GM19452 (cell line): ENCODE measurements around the gene RMND5B.

Experiments used
- ATAC-seq: cut with Tn5 transposase; IDR thresholded peaks from one replicate; pipeline ENCODE4 v1.9.1; 2021; ENCODE audit not compliant: unreplicated experiment

Gene RMND5B

DNA sequence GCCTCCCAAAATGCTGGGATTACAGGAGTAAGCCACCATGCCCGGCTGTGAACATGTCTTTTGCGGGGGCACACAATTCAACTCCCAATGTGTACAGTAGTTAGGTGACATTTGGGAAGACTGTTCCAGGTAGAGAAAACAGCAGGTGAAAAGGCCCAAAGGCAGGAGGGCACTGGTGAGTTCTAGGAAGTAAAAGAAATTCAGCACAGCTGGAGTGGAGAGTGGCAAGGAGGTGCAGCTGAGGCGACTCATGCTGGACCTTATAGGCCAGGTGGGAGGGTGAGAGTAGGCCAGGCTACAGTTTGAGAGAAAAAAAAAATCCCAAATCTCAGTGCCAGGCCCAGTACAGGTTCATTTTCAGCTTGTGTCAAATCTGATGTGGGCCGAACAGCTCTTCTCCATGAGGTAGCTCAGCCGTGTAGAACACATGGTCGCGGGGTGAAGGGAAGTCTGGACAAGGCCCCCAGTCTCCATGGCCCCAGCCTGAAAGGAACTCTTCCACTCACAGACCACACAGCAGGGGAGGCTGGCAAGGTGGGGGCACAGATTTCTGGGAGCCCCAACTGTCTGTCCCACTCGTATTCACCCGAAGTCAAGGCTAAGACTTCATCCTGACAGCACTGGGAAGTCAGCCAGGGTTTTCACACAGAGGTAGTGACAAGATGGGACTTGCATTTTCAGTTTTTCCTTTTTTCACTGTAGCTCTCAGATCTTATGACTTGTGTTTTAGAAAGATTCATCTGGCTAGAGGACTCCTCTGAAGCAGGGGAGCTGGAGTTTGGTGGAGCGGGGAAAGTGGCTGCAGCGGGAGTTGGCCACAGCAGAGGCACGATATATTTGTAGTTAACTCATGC lies 69.0 kb downstream of the RMND5B start:
- no peak for ATAC-seq
